Measurements from ENCODE around the gene NFXL1. TPM values are rescaled to one million over a fixed set of nuclear protein-coding genes. Genes with fewer than 3 reads are reported as not detected.

NFXL1 gene
- total RNA-seq, result 4.3 and 5.7 TPM in 2 replicates

DNA sequence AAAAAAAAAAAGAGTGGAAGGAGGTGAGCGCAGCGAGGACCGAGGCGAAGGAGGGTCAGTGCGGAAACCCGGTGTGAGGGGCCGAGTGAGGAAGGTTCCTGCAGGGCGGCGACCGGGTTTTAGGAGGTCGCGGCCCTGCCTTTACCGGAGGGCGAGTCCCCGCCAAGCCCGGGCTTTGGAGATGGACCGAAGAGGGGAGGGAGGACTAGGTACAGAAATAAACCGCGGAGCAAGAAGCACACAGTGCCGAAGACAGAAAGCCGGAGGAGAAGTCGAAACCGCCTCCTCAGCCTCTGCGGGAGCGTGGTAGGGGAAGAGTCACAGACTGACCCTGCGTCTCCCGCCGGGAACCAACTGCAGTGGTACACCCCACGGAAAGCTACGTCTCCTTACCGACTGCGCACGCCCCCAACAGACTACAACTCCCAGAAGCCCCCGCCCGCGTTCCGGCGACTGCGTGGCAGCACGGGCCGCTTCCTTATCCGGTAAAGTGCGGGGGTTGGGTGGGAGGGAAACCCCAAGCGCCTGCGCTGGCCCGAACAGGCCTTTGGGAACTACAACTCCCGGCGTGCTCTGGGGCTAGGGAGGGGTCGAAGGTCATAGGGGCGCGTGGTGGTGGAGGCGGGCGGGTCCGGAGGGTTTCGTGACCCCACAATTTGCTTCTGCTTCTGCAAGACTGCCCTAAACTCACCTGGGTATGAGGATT, at the start of gene NFXL1:
NFXL1 (minus strand) TSS at position 364 of the 706 bp plus-strand sequence. CDS start 380 bp downstream, outside the sequence.

DNA sequence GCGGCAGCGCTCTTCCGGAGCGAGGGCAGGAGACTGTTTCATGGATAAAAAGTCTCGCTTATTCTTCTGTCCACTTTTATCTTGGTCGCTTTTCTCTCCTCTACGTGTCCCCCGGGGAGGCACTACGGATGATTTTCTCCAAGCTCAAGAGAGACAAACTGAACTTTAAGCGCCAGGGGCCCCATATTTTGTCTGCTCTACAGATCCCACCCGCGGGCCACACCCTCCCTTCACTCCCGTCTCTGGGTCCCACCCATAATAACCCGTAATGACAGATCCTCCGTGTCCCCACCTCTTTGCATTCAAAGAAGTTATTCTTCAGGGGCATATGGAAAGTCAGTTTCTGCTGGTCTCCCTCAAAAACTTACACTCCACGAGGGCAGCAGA, 76.5 kb downstream of the NFXL1 start, which contains the start of gene CORIN:
CORIN (minus strand) TSS at position 160 of the 387 bp plus-strand sequence; CDS start at position 42, 118 bp downstream.

Other genes starting within 250 kb of the NFXL1 start
- gene CORIN, start 76.5 kb downstream of the NFXL1 start, total RNA-seq, result under 0.01 and 0.09 TPM in 2 replicates
- not detected in 2 replicates for gene CNGA1, start 102.1 kb upstream of the NFXL1 start, total RNA-seq
- gene NIPAL1, start 102.2 kb upstream of the NFXL1 start, total RNA-seq, result under 0.01 TPM in 1 of 2 replicates, not detected in the other
- gene TXK, start 219.7 kb upstream of the NFXL1 start, total RNA-seq, result not detected in 2 replicates

Data from pericardium fibroblast (primary cell).